C4-2B (cell line): ENCODE results near the gene ANKRD17.

Experiments used
- ZFX ChIP-seq: fragments of 450-650 bp; IDR thresholded peaks from 2 replicates; pipeline ENCODE4 v1.6.1; 2017
- TF ChIP-seq, protein P1 (sequence below): fragments of 450-650 bp; conservative IDR thresholded peaks from 2 replicates; pipeline ENCODE4 v1.5.1; 2017; ENCODE audit warnings: mild to moderate bottlenecking

DNA sequence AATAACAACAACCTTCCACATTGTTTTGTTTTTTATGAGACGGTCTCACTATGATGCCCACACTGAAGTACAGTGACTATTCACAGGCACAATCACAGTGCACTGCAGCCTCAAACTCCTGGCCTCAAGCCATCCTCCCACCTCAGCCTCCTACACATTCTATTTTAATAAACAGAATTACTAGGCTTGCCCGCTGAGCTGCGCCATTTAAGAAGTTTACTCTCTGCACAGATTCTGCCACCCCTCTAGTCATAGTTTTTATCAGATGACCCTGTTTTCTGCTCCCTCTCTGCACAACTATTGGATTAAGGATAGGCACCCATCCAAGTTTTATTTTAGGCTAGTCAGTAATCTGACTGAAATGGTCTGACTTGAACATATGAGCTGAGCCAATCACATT, 177.8 kb downstream of the ANKRD17 start:
- TF ChIP-seq, protein P1, sequence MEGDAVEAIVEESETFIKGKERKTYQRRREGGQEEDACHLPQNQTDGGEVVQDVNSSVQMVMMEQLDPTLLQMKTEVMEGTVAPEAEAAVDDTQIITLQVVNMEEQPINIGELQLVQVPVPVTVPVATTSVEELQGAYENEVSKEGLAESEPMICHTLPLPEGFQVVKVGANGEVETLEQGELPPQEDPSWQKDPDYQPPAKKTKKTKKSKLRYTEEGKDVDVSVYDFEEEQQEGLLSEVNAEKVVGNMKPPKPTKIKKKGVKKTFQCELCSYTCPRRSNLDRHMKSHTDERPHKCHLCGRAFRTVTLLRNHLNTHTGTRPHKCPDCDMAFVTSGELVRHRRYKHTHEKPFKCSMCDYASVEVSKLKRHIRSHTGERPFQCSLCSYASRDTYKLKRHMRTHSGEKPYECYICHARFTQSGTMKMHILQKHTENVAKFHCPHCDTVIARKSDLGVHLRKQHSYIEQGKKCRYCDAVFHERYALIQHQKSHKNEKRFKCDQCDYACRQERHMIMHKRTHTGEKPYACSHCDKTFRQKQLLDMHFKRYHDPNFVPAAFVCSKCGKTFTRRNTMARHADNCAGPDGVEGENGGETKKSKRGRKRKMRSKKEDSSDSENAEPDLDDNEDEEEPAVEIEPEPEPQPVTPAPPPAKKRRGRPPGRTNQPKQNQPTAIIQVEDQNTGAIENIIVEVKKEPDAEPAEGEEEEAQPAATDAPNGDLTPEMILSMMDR = no peak
- no peak for TF ChIP-seq ZFX
